H1 (cell line): Measurements from ENCODE around the gene IFNL1. TPM values are rescaled to one million over a fixed set of nuclear protein-coding genes. Genes with fewer than 3 reads are reported as not detected.

Experiments
- CBX5 ChIP-seq: fragments of 300-800, 300-1000 bp; sonication (generic); IDR thresholded peaks from 2 replicates; pipeline ENCODE4 v1.7.1; 2016; ENCODE audit warnings: antibody characterized with exemption, low read length, low read depth
- CEBPB ChIP-seq: IDR thresholded peaks from 2 replicates; pipeline ENCODE4 v1.6.1; 2012; ENCODE audit warnings: low read depth, low read length
- CHD1 ChIP-seq: IDR thresholded peaks from 2 replicates; pipeline ENCODE4 v1.6.1; 2012; ENCODE audit warnings: low read depth, low read length, improper control_type of control experiment
- CTBP2 ChIP-seq: IDR thresholded peaks from 2 replicates; pipeline ENCODE4 v1.7.0; 2011; ENCODE audit warnings: borderline replicate concordance, mild to moderate bottlenecking, moderate library complexity, mixed read lengths, low read length; ENCODE audit not compliant: insufficient read depth, insufficient read length
- EGR1 ChIP-seq: IDR thresholded peaks from 2 replicates; pipeline ENCODE4 v1.6.1; 2011; ENCODE audit warnings: low read depth, low read length, borderline replicate concordance
- EZH2 ChIP-seq: fragments of 200-600 bp; sonication (generic); IDR thresholded peaks from 2 replicates; pipeline ENCODE4 v1.7.1; 2012; ENCODE audit warnings: low read depth, mild to moderate bottlenecking, moderate library complexity, low read length, inconsistent platforms; ENCODE audit not compliant: severe bottlenecking
- KDM1A ChIP-seq: fragments of 200-600, 300-600 bp; sonication (generic); IDR thresholded peaks from 2 replicates; pipeline ENCODE4 v1.7.1; 2016; ENCODE audit warnings: mild to moderate bottlenecking, low read length, borderline replicate concordance
- KDM5A ChIP-seq: fragments of 200-600 bp; IDR thresholded peaks from 2 replicates; pipeline ENCODE4 v1.7.1; 2012; ENCODE audit warnings: mild to moderate bottlenecking, low read length, inconsistent platforms, mixed read lengths
- NRF1 ChIP-seq: IDR thresholded peaks from 2 replicates; pipeline ENCODE4 v1.6.1; 2011; ENCODE audit warnings: mild to moderate bottlenecking, low read depth, low read length, improper control_type of control experiment
- RAD21 ChIP-seq, 2 experiments: IDR thresholded peaks in 1 of 2; conservative IDR thresholded peaks in 1 of 2; 2 replicates each; pipeline ENCODE4 v1.6.1; 2011; ENCODE audit warnings: low read depth in 2 of 2, low read length in 2 of 2, improper control_type of control experiment in 1 of 2, inconsistent platforms in 1 of 2, mild to moderate bottlenecking in 1 of 2, moderate library complexity in 1 of 2
- SAP30 ChIP-seq: fragments of 300-600 bp; sonication (generic); IDR thresholded peaks from 2 replicates; pipeline ENCODE4 v1.7.1; 2012; ENCODE audit warnings: low read length, moderate library complexity, mild to moderate bottlenecking, inconsistent platforms; ENCODE audit not compliant: insufficient read depth, insufficient replicate concordance
- SP1 ChIP-seq: IDR thresholded peaks from 2 replicates; pipeline ENCODE4 v1.6.1; 2011; ENCODE audit warnings: low read depth, low read length
- SRF ChIP-seq: IDR thresholded peaks from 2 replicates; pipeline ENCODE4 v1.6.1; 2011; ENCODE audit warnings: mild to moderate bottlenecking, low read depth, low read length, moderate library complexity
- TAF1 ChIP-seq: IDR thresholded peaks from 2 replicates; pipeline ENCODE4 v1.6.1; 2011; ENCODE audit warnings: mild to moderate bottlenecking, low read depth, low read length
- TCF12 ChIP-seq: IDR thresholded peaks from 2 replicates; pipeline ENCODE4 v1.6.1; 2011; ENCODE audit warnings: low read depth, mild to moderate bottlenecking, low read length
- ZNF274 ChIP-seq: IDR thresholded peaks from 2 replicates; pipeline ENCODE4 v1.7.0; 2012; ENCODE audit warnings: low read length, borderline replicate concordance; ENCODE audit errors: extremely low read depth
- polyA plus RNA-seq, 7 experiments: library from polyadenylated mRNA; depleted of rRNA in 3 of 7; stranded (reverse) in 5 of 7; unstranded in 2 of 7; fragments of >200 nt in 5 of 7; fragments of 200-250 nt in 2 of 7; gene quantifications; 1 replicate in 5 of 7; 2 replicates in 1 of 7; 4 replicates in 1 of 7; pipeline versions ENCODE4 v1.2.1 to v1.2.3, GENCODE V29; 2011 to 2013; ENCODE audit warnings: missing spikeins in 2 of 7, mixed read lengths in 2 of 7
- total RNA-seq: library from RNA; stranded (reverse); fragmentation: NEBNext Ultra II Directional; extraction: Animal tissue kit (Norgen Biotek cat#: 25700); gene quantifications from 2 replicates; pipeline ENCODE4 v1.2.1, GENCODE V29; 2021
- TF ChIP-seq, protein P1 (sequence below): IDR thresholded peaks from 2 replicates; pipeline ENCODE4 v1.6.1; 2012; ENCODE audit warnings: inconsistent platforms
- TF ChIP-seq, protein P2 (sequence below), 3 experiments: IDR thresholded peaks; 1 replicate in 2 of 3; 2 replicates in 1 of 3; pipeline versions ENCODE4 v1.5.1 to v1.6.1; 2011; ENCODE audit warnings: low read length in 3 of 3, mild to moderate bottlenecking in 3 of 3, inconsistent platforms in 2 of 3, low read depth in 1 of 3, moderate library complexity in 1 of 3; ENCODE audit not compliant: insufficient read depth in 1 of 3; ENCODE audit errors: control extremely low read depth in 1 of 3
- TF ChIP-seq, protein P3 (sequence below): IDR thresholded peaks from 2 replicates; pipeline ENCODE4 v1.6.1; 2012; ENCODE audit warnings: low read length, inconsistent platforms

Gene IFNL1
- total and polyA plus RNA-seq, 2 of the 8 experiments (the other 6 are each of a cell fraction or from before 2014, with no cell fraction given): not detected

DNA sequence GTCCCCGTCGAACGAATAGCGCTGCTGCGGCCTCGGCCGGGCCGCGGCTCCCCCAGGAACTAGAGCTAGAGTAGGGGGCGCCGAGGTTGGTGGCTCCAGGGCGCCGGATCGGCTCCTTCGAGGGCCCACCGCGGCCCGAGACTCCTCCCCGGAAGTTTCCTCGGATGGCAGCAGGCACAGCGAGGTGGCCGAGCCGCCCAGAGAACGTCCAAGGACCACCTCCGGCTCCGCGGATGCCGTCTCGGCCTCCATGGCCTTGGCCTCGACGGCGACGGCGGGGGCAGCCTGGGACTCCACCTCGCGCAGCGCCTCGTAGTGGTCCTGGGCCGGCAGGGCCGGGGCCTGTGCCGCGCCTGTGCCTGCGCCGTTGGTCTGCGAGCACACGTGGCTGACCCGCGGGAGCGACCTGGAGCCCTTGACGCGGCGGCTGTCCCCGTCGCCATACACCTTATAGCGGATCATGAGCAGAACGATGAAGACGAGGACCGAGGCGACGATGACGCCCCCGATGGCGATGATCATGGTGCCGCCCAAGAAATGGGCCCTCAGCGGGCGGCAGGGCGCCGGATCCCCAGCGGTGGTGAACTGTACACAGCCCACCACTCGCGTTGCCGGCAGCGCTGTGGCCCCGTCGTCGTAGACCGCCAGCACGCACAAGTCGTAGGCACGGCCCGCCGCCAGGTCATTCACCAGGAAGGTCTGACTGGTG, 11.8 kb downstream of the IFNL1 start (continued):
- TF ChIP-seq, protein P1, sequence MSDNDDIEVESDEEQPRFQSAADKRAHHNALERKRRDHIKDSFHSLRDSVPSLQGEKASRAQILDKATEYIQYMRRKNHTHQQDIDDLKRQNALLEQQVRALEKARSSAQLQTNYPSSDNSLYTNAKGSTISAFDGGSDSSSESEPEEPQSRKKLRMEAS: peak; percentile 94
- TF ChIP-seq RAD21 (IDR thresholded peaks at IDR 0.05 in 1 of 2, conservative IDR thresholded peaks at IDR 0.05 in 1 of 2; ENCODE audit: low read depth in 2 of 2, low read length in 2 of 2) (peak in 1 of 2 experiments; percentile 4; a peak in 1 of 4 replicates), KDM1A (no peak), TCF12 (no peak), CTBP2 (no peak), CBX5 (no peak), ZNF274 (no peak), KDM5A (no peak), EZH2 (no peak), SAP30 (no peak), SP1 (no peak), NRF1 (no peak), CHD1 (no peak), CEBPB (no peak), SRF (no peak), TAF1 (0 out of 2 replicates have a peak, but pooled peaks have one; percentile 32), EGR1 (no peak)
- TF ChIP-seq, protein P2, sequence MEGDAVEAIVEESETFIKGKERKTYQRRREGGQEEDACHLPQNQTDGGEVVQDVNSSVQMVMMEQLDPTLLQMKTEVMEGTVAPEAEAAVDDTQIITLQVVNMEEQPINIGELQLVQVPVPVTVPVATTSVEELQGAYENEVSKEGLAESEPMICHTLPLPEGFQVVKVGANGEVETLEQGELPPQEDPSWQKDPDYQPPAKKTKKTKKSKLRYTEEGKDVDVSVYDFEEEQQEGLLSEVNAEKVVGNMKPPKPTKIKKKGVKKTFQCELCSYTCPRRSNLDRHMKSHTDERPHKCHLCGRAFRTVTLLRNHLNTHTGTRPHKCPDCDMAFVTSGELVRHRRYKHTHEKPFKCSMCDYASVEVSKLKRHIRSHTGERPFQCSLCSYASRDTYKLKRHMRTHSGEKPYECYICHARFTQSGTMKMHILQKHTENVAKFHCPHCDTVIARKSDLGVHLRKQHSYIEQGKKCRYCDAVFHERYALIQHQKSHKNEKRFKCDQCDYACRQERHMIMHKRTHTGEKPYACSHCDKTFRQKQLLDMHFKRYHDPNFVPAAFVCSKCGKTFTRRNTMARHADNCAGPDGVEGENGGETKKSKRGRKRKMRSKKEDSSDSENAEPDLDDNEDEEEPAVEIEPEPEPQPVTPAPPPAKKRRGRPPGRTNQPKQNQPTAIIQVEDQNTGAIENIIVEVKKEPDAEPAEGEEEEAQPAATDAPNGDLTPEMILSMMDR (IDR thresholded peaks at IDR 0.05; ENCODE audit: control extremely low read depth in 1 of 3, insufficient read depth in 1 of 3, low read depth in 1 of 3, low read length in 3 of 3): peak; percentile 22 to 56 (median 43)
- TF ChIP-seq, protein P3, sequence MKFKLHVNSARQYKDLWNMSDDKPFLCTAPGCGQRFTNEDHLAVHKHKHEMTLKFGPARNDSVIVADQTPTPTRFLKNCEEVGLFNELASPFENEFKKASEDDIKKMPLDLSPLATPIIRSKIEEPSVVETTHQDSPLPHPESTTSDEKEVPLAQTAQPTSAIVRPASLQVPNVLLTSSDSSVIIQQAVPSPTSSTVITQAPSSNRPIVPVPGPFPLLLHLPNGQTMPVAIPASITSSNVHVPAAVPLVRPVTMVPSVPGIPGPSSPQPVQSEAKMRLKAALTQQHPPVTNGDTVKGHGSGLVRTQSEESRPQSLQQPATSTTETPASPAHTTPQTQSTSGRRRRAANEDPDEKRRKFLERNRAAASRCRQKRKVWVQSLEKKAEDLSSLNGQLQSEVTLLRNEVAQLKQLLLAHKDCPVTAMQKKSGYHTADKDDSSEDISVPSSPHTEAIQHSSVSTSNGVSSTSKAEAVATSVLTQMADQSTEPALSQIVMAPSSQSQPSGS: no peak
